A549 (cell line): ENCODE measurements around the gene CETN2. TPM values are rescaled to one million over a fixed set of nuclear protein-coding genes. Genes with fewer than 3 reads are reported as not detected.
A peak's percentile ranks its signal among the peaks of the same experiment; 100 is the strongest.

Source experiments
- ATAC-seq, 2 experiments: fragments of 200-7000 bp in 1 of 2; fragments of >200 bp in 1 of 2; cut with Nextera tagmentation in 1 of 2; cut with Tn5 transposase in 1 of 2; 3 replicates each; pipeline versions ENCODE4 v1.8.0 to v1.9.1; 2018 to 2020; ENCODE audit warnings: mild to moderate bottlenecking in 1 of 2, moderate library complexity in 1 of 2
- CTCF ChIA-PET: fragments of 300-600 bp; sonication (Branson Sonifier 250); formaldehyde crosslinking; extraction: SDS; loops from one replicate; lab custom pipeline; 2021; ENCODE audit warnings: antibody characterized with exemption, inconsistent platforms; lab: Yijun Ruan, JAX
- POLR2A ChIA-PET: fragments of 350-600 bp; formaldehyde crosslinking; extraction: SDS; loops from one replicate; lab custom pipeline; 2021; ENCODE audit warnings: antibody characterized with exemption, inconsistent platforms; lab: Yijun Ruan, JAX
- DNase-seq, 2 experiments: peaks; one replicate each; pipeline versions ENCODE4 v3.0.0 to v3.0.0-alpha.2; 2011 to 2016; ENCODE audit warnings: low read depth in 1 of 2, low spot score in 1 of 2
- FAIRE-seq: peaks from 2 replicates; lab custom pipeline; 2011; peaks lifted over from hg19 to GRCh38; lab: Jason Lieb, UNC
- H3K27ac ChIP-seq, 2 experiments: fragments of >200 bp; sonication (Bioruptor Twin); formaldehyde crosslinking; 3 replicates each; pipeline ENCODE4 v1.5.1; 2016 to 2017
- H3K4me1 ChIP-seq: fragments of >200 bp; sonication (Bioruptor Twin); formaldehyde crosslinking; 3 replicates; pipeline ENCODE4 v1.6.1; 2016
- H3K4me2 ChIP-seq: fragments of >200 bp; sonication (Bioruptor Twin); formaldehyde crosslinking; 3 replicates; pipeline ENCODE4 v1.6.1; 2016
- H3K4me3 ChIP-seq: fragments of >200 bp; sonication (Bioruptor Twin); formaldehyde crosslinking; 3 replicates; pipeline ENCODE4 v1.5.1; 2016
- H3K9me3 ChIP-seq: fragments of >200 bp; sonication (Bioruptor Twin); formaldehyde crosslinking; 3 replicates; pipeline ENCODE4 v1.6.1; 2016
- BHLHE40 ChIP-seq: IDR thresholded peaks from 2 replicates; pipeline ENCODE4 v1.6.1; 2012; ENCODE audit warnings: low read depth, low read length, inconsistent platforms
- CBX2 ChIP-seq: fragments of 200-600 bp; sonication (generic); IDR thresholded peaks from 2 replicates; pipeline ENCODE4 v1.6.1; 2016; ENCODE audit warnings: low read depth, mild to moderate bottlenecking, borderline replicate concordance
- CTCF ChIP-seq: fragments of >200 bp; sonication (Bioruptor Twin); formaldehyde crosslinking; IDR thresholded peaks from 3 replicates; pipeline ENCODE4 v1.5.1; 2016
- E2F6 ChIP-seq: IDR thresholded peaks from 2 replicates; pipeline ENCODE4 v1.6.1; 2012; ENCODE audit warnings: low read depth, borderline replicate concordance
- EHMT2 ChIP-seq: fragments of 200-600 bp; sonication (generic); IDR thresholded peaks from 2 replicates; pipeline ENCODE4 v1.6.1; 2016; ENCODE audit warnings: antibody characterized with exemption, low read depth, mild to moderate bottlenecking, moderate library complexity
- HEYL ChIP-seq: fragments of 250-450 bp; sonication (Bioruptor Pico); IDR thresholded peaks from 2 replicates; pipeline ENCODE4 v1.8.0; 2021; ENCODE audit warnings: mild to moderate bottlenecking, moderate library complexity
- HOXB5 ChIP-seq: fragments of 250-450 bp; sonication (Bioruptor Pico); IDR thresholded peaks from 2 replicates; pipeline ENCODE4 v1.5.0; 2020; ENCODE audit warnings: mild to moderate bottlenecking, moderate library complexity
- KDM1A ChIP-seq: fragments of 200-600 bp; sonication (generic); IDR thresholded peaks from 2 replicates; pipeline ENCODE4 v1.6.1; 2016; ENCODE audit warnings: low read depth, mild to moderate bottlenecking
- MAFK ChIP-seq: fragments of 450-650 bp; IDR thresholded peaks from 2 replicates; pipeline ENCODE4 v1.6.1; 2014; ENCODE audit not compliant: partially characterized antibody
- MAZ ChIP-seq: fragments of 150-350 bp; IDR thresholded peaks from 2 replicates; pipeline ENCODE4 v1.6.1; 2014; ENCODE audit warnings: antibody characterized with exemption, low read depth, low read length, borderline replicate concordance
- MYC ChIP-seq: IDR thresholded peaks from 2 replicates; pipeline ENCODE4 v1.6.1; 2012; ENCODE audit warnings: mild to moderate bottlenecking, inconsistent platforms, low read length, improper control_type of control experiment, borderline replicate concordance
- NPAS2 ChIP-seq: fragments of 250-450 bp; sonication (Bioruptor Pico); IDR thresholded peaks from 2 replicates; pipeline ENCODE4 v1.8.0; 2022; ENCODE audit warnings: mild to moderate bottlenecking, moderate library complexity, borderline replicate concordance
- PBX3 ChIP-seq: IDR thresholded peaks from 2 replicates; pipeline ENCODE4 v1.6.1; 2012
- RAD21 ChIP-seq, 2 experiments: fragments of >200 bp in 1 of 2; sonication (Bioruptor Twin) in 1 of 2; formaldehyde crosslinking in 1 of 2; IDR thresholded peaks in 1 of 2; conservative IDR thresholded peaks in 1 of 2; 2 replicates in 1 of 2; 3 replicates in 1 of 2; pipeline ENCODE4 v1.6.1; 2012 to 2018; ENCODE audit warnings: inconsistent platforms in 1 of 2
- SMC3 ChIP-seq: fragments of >200 bp; sonication (Bioruptor Twin); formaldehyde crosslinking; IDR thresholded peaks from 3 replicates; pipeline ENCODE4 v1.6.1; 2018; ENCODE audit warnings: inconsistent platforms
- USF2 ChIP-seq: fragments of 450-650 bp; IDR thresholded peaks from 2 replicates; pipeline ENCODE4 v1.6.1; 2014; ENCODE audit warnings: antibody characterized with exemption
- ZFP36 ChIP-seq: fragments of 450-650 bp; IDR thresholded peaks from 2 replicates; pipeline ENCODE4 v1.6.1; 2014; ENCODE audit warnings: borderline replicate concordance; ENCODE audit not compliant: partially characterized antibody
- ZNF302 ChIP-seq: fragments of 250-450 bp; sonication (Bioruptor Pico); IDR thresholded peaks from 2 replicates; pipeline ENCODE4 v1.9.0; 2021; ENCODE audit warnings: inconsistent platforms, mild to moderate bottlenecking, moderate library complexity
- ZSCAN20 ChIP-seq: fragments of 250-450 bp; sonication (Bioruptor Pico); IDR thresholded peaks from 2 replicates; pipeline ENCODE4 v1.8.0; 2022; ENCODE audit warnings: mild to moderate bottlenecking, moderate library complexity
- WGBS: methylation state at CpG from one replicate; pipeline ENCODE4 v1.1.6; 2017; ENCODE audit errors: missing lambda C conversion rate; 5-methylcytosine and 5-hydroxymethylcytosine counted together
- polyA plus RNA-seq, 4 experiments: library from polyadenylated mRNA; depleted of rRNA in 3 of 4; stranded (reverse); fragments of >200 nt; fragmentation: RNase III in 1 of 4; extraction: RNeasy Plus Mini Kit Qiagen cat#74134 plus additional on column Dnase treatment in 1 of 4; gene quantifications; 2 replicates in 3 of 4; 3 replicates in 1 of 4; pipeline ENCODE4 v1.2.3, GENCODE V29; 2011 to 2017

The CETN2 gene
- polyA plus RNA-seq, 2 of the 4 experiments (the other 2 are of a cell fraction), result 69.2 to 82.6 TPM

- no peaks in the 10 kb centered on the region for H3K4me1 ChIP-seq
- no peaks in the 10 kb centered on the region for H3K9me3 ChIP-seq
- POLR2A ChIA-PET, result interaction anchor here (1.6 kb wide), 1 partner anchor 11 kb away, joined by 3 read pairs; the partner anchor contains the start of genes CETN2 and NSDHL
- 29% methylated on average over 6 of the region's 7 CpGs for WGBS
- TF ChIP-seq MAZ (no peak), MAFK (peak; percentile 17), ZFP36 (no peak), KDM1A (no peak)
- TF ChIP-seq, all 56 proteins: peak for 1
- no peak overlapping the region for H3K4me2 ChIP-seq
- H3K4me3 ChIP-seq, result no peak overlapping the region
- ATAC-seq (no peak), FAIRE-seq (no peak), DNase-seq (no peak)
- CTCF ChIA-PET, result interaction anchor here (1.3 to 3.0 kb wide), 4 partner anchors 9 to 1106 kb away, joined by 4 to 15 read pairs (median 8); partner anchors contain the start of genes CETN2 and NSDHL
- no peak overlapping the region for H3K27ac ChIP-seq
These were observed 10.8 kb downstream of the CETN2 start for GRCh38 chrX:152819732-152820131.

- no peaks in the 10 kb centered on the region for H3K9me3 ChIP-seq
- no peak overlapping the region for H3K4me3 ChIP-seq
- no peak overlapping the region for H3K4me2 ChIP-seq
- DNase-seq, result no peak
- 25% methylated on average over 2 of the region's 2 CpGs for WGBS
- ChIA-PET POLR2A (interaction anchor here (1.6 kb wide), 1 partner anchor 11 kb away, joined by 3 read pairs; the partner anchor contains the start of genes CETN2 and NSDHL), CTCF (interaction anchor here (1.2 to 1.8 kb wide), 4 partner anchors 9 to 1069 kb away, joined by 4 to 6 read pairs (median 4); no protein-coding TSS in a partner anchor)
- no peak overlapping the region for H3K27ac ChIP-seq
- no peak for FAIRE-seq
- TF ChIP-seq NPAS2, result no peak
- no peak for TF ChIP-seq CBX2
- peak; percentile 43 for TF ChIP-seq MAFK
- TF ChIP-seq ZNF302 (CRISPR knock-in tag), result no peak
- TF ChIP-seq ZSCAN20 (CRISPR knock-in tag), result no peak
- H3K4me1 ChIP-seq, result no peaks in the 10 kb centered on the region
- ATAC-seq, result no peak
These were observed 11.3 kb downstream of the CETN2 start for GRCh38 chrX:152819266-152819665.

GRCh38 chrX:152818356-152818755 is 12.2 kb downstream of the CETN2 start:
- POLR2A ChIA-PET, result no interaction called here
- Histone ChIP-seq H3K4me3 (no peak overlapping the region), H3K9me3 (no peaks in the 10 kb centered on the region), H3K4me2 (no peak overlapping the region), H3K27ac (no peak overlapping the region), H3K4me1 (no peaks in the 10 kb centered on the region)
- no peak for DNase-seq
- CTCF ChIA-PET, result interaction anchor here (1.1 to 2.7 kb wide), 5 partner anchors 186 to 1112 kb away, joined by 3 to 10 read pairs (median 4); no protein-coding TSS in a partner anchor
- no peak for ATAC-seq
- no peak for FAIRE-seq
- 74% methylated on average over 5 of the region's 5 CpGs for WGBS
- TF ChIP-seq USF2 (no peak), SMC3 (no peak), PBX3 (no peak), KDM1A (no peak), RAD21 (conservative IDR thresholded peaks at IDR 0.05 in 1 of 2, IDR thresholded peaks at IDR 0.05 in 1 of 2) (no peak), CTCF (no peak), HOXB5 (no peak), NPAS2 (no peak), ZFP36 (no peak), HEYL (no peak), MYC (no peak), BHLHE40 (no peak), EHMT2 (no peak), E2F6 (no peak)
